Endodermal cell (in vitro differentiated cells): ENCODE data around the gene MAP3K3. TPM values are rescaled to one million over a fixed set of nuclear protein-coding genes. Genes with fewer than 3 reads are reported as not detected.

ENCODE experiments used
- DNase-seq: peaks from one replicate; pipeline ENCODE4 v3.0.0-alpha.2; 2017
- H3K27ac ChIP-seq: 2 replicates; pipeline ENCODE4 v1.5.1; 2013; ENCODE audit warnings: mild to moderate bottlenecking, low read depth, low read length, moderate library complexity
- H3K27me3 ChIP-seq: 2 replicates; pipeline ENCODE4 v1.6.1; 2013; ENCODE audit warnings: mild to moderate bottlenecking, low read length, moderate library complexity; ENCODE audit not compliant: insufficient read depth, control insufficient read depth, poor library complexity, severe bottlenecking
- H3K36me3 ChIP-seq: 2 replicates; pipeline ENCODE4 v1.7.0; 2013; ENCODE audit warnings: mild to moderate bottlenecking, low read length, moderate library complexity; ENCODE audit not compliant: control insufficient read depth, insufficient read depth
- H3K4me1 ChIP-seq: one replicate; pipeline ENCODE4 v1.7.0; 2013; ENCODE audit warnings: low read length; ENCODE audit not compliant: control insufficient read depth, insufficient read depth
- H3K4me3 ChIP-seq: 2 replicates; pipeline ENCODE4 v1.5.1; 2013; ENCODE audit warnings: mild to moderate bottlenecking, low read length, moderate library complexity
- H3K9ac ChIP-seq: 2 replicates; pipeline ENCODE4 v1.6.1; 2013; ENCODE audit warnings: mild to moderate bottlenecking, low read length, moderate library complexity; ENCODE audit not compliant: poor library complexity, severe bottlenecking; ENCODE audit errors: extremely low read depth
- H3K9me3 ChIP-seq: 2 replicates; pipeline ENCODE4 v1.6.1; 2013; ENCODE audit warnings: mild to moderate bottlenecking, low read length, moderate library complexity; ENCODE audit not compliant: control insufficient read depth
- H3K27ac Mint-ChIP-seq: 2 replicates; pipeline ENCODE4 v1.8.0; 2020; ENCODE audit warnings: mixed read lengths
- H3K27me3 Mint-ChIP-seq: 2 replicates; pipeline ENCODE4 v1.8.0; 2021; ENCODE audit warnings: mild to moderate bottlenecking, mixed read lengths; ENCODE audit not compliant: insufficient read depth
- H3K36me3 Mint-ChIP-seq: 2 replicates; pipeline ENCODE4 v1.8.0; 2020; ENCODE audit warnings: low read depth, mixed read lengths
- H3K4me1 Mint-ChIP-seq: 2 replicates; pipeline ENCODE4 v1.8.0; 2020; ENCODE audit warnings: mixed read lengths
- H3K4me3 Mint-ChIP-seq: 2 replicates; pipeline ENCODE4 v1.8.0; 2020; ENCODE audit warnings: mild to moderate bottlenecking, moderate library complexity, mixed read lengths
- H3K9me3 Mint-ChIP-seq: 2 replicates; pipeline ENCODE4 v1.8.0; 2020; ENCODE audit warnings: mild to moderate bottlenecking, mixed read lengths
- CTCF ChIP-seq: fragments of 200-600 bp; sonication (generic); conservative IDR thresholded peaks from 2 replicates; pipeline ENCODE4 v1.5.0; 2021; ENCODE audit warnings: antibody characterized with exemption, mild to moderate bottlenecking
- WGBS, 2 experiments: methylation state at CpG; one replicate each; pipeline versions ENCODE4 v1.1.5 to v1.1.7; 2013; ENCODE audit warnings: missing lambda C conversion rate in 2 of 2, mixed read lengths in 1 of 2; ENCODE audit not compliant: insufficient coverage in 1 of 2, insufficient read length in 1 of 2; 5-methylcytosine and 5-hydroxymethylcytosine counted together
- total RNA-seq, 2 donors: library from RNA; stranded (reverse); fragmentation: NEBNext Ultra II Directional in 1 of 2; extraction: Animal tissue kit (Norgen Biotek cat#: 25700) in 1 of 2; gene quantifications; 2 replicates in 1 of 2; 3 replicates in 1 of 2; pipeline ENCODE4 v1.2.1, GENCODE V29; 2021

The MAP3K3 gene
- total RNA-seq, 2 donors from 2014 or later = 19.9 to 23.3 TPM

GRCh38 chr17:63697341-63698286, 75.4 kb downstream of the MAP3K3 start:
- no peaks in the 10 kb centered on the region for H3K27me3 Mint-ChIP-seq
- H3K9ac ChIP-seq = no peak overlapping the region
- no peaks in the 10 kb centered on the region for H3K9me3 ChIP-seq
- no peak overlapping the region for H3K4me3 ChIP-seq
- peaks cover 12% of the 10 kb centered on the region for H3K36me3 Mint-ChIP-seq
- H3K4me1 Mint-ChIP-seq = peaks cover 13% of the 10 kb centered on the region
- TF ChIP-seq CTCF = peak; percentile 74
- peaks cover 9% of the 10 kb centered on the region for H3K4me1 ChIP-seq
- peaks cover 25% of the 10 kb centered on the region for H3K36me3 ChIP-seq
- H3K9me3 Mint-ChIP-seq = no peaks in the 10 kb centered on the region
- DNase-seq = peak; percentile 91
- WGBS, 2 experiments = 90 to 95% methylated on average over 8 to 22 of the region's 22 CpGs
- H3K27ac ChIP-seq = peak overlapping the region; percentile 36
- no peaks in the 10 kb centered on the region for H3K27me3 ChIP-seq
- H3K27ac Mint-ChIP-seq = no peak overlapping the region
- peak overlapping the region; percentile 65 for H3K4me3 Mint-ChIP-seq

- TF ChIP-seq CTCF = no peak
- Mint-ChIP-seq H3K36me3 (peaks cover 12% of the 10 kb centered on the region), H3K9me3 (no peaks in the 10 kb centered on the region), H3K4me1 (peaks cover 21% of the 10 kb centered on the region), H3K4me3 (peak overlapping the region; percentile 65), H3K27me3 (no peaks in the 10 kb centered on the region), H3K27ac (no peak overlapping the region)
- Histone ChIP-seq H3K9ac (no peak overlapping the region), H3K9me3 (no peaks in the 10 kb centered on the region), H3K4me1 (peaks cover 9% of the 10 kb centered on the region), H3K4me3 (peak overlapping the region; percentile 78), H3K36me3 (peaks cover 24% of the 10 kb centered on the region), H3K27me3 (no peaks in the 10 kb centered on the region), H3K27ac (no peak overlapping the region)
- 76 to 82% methylated on average over 9 to 22 of the region's 24 CpGs for WGBS, 2 experiments
- no peak for DNase-seq
These were observed 76.2 kb downstream of the MAP3K3 start for GRCh38 chr17:63698381-63698885.

GRCh38 chr17:63698886-63699637, 76.8 kb downstream of the MAP3K3 start:
- TF ChIP-seq CTCF = no peak
- peaks cover 28% of the 10 kb centered on the region for H3K36me3 ChIP-seq
- Mint-ChIP-seq H3K4me1 (peaks cover 27% of the 10 kb centered on the region), H3K27ac (peak overlapping the region; percentile 21), H3K4me3 (peak overlapping the region; percentile 65), H3K36me3 (peaks cover 18% of the 10 kb centered on the region), H3K27me3 (no peaks in the 10 kb centered on the region), H3K9me3 (no peaks in the 10 kb centered on the region)
- no peaks in the 10 kb centered on the region for H3K27me3 ChIP-seq
- peak overlapping the region; percentile 44 for H3K27ac ChIP-seq
- peak; percentile 86 for DNase-seq
- no peaks in the 10 kb centered on the region for H3K9me3 ChIP-seq
- H3K4me1 ChIP-seq = peaks cover 9% of the 10 kb centered on the region
- 0 to 5% methylated on average over 3 to 44 of the region's 45 CpGs for WGBS, 2 experiments
- H3K9ac ChIP-seq = peak overlapping the region; percentile 30
- H3K4me3 ChIP-seq = peak overlapping the region; percentile 78
